Pancreas (tissue), 10 donors: Measurements from ENCODE around the gene RCSD1. TPM values are rescaled to one million over a fixed set of nuclear protein-coding genes. Genes with fewer than 3 reads are reported as not detected.

Experiments
- ATAC-seq, 4 donors: fragments of 200-7000 bp; cut with Tn5 transposase; one replicate each; pipeline versions ENCODE4 v1.8.0 to v1.9.1; 2020; ENCODE audit warnings: mild to moderate bottlenecking in 4 of 4, moderate library complexity in 4 of 4
- DNase-seq, 6 donors: peaks; one replicate each; pipeline ENCODE4 v3.0.0-alpha.2; 2020
- FAIRE-seq: peaks from 2 replicates; lab custom pipeline; 2012; peaks lifted over from hg19 to GRCh38; lab: Jason Lieb, UNC
- H3K27ac ChIP-seq, 4 donors: fragments of 200-600 bp; sonication (generic); 1 replicate in 3 of 4; 2 replicates in 1 of 4; pipeline versions ENCODE4 v1.5.0 to v1.8.0; 2020
- H3K27me3 ChIP-seq, 4 donors: fragments of 200-600 bp; one replicate each; pipeline ENCODE4 v1.8.0; 2021
- H3K36me3 ChIP-seq, 3 donors: fragments of 200-600 bp; sonication (generic) in 1 of 3; one replicate each; pipeline versions ENCODE4 v1.5.0 to v1.8.0; 2020 to 2021
- H3K4me1 ChIP-seq, 3 donors: fragments of 200-600 bp; one replicate each; pipeline ENCODE4 v1.8.0; 2021
- H3K4me3 ChIP-seq, 4 donors: fragments of 200-600 bp; sonication (generic) in 2 of 4; one replicate each; pipeline versions ENCODE4 v1.5.0 to v1.8.0; 2020 to 2021
- H3K9me3 ChIP-seq, 4 donors: fragments of 200-600 bp; one replicate each; pipeline ENCODE4 v1.8.0; 2021
- WGBS, 2 donors: extraction: QIAGEN DNeasy Blood & Tissue Kit; methylation state at CpG; one replicate each; pipeline ENCODE4 v1.1.7; 2013; 5-methylcytosine and 5-hydroxymethylcytosine counted together
- intact Hi-C, 3 donors: fragments of 100-400 bp; cut with DNase I; formaldehyde crosslinking; loops; one replicate each; pipeline versions ENCODE4 v1.11.1 to v1.14.2; 2022
- polyA plus RNA-seq, 2 donors: library from polyadenylated mRNA; stranded (reverse); fragments of 200-250 nt; gene quantifications; one replicate each; pipeline ENCODE4 v1.2.3, GENCODE V29; 2013
- total RNA-seq, 6 donors: library from RNA; stranded (reverse); fragmentation: NEBNext Ultra II Directional in 4 of 6; extraction: Animal tissue kit (Norgen Biotek cat#: 25700) in 4 of 6; gene quantifications; one replicate each; pipeline versions ENCODE4 v1.2.1 to v1.2.4, GENCODE V29; 2021 to 2023
- TF ChIP-seq, protein P1 (sequence below), 4 donors: fragments of 200-600 bp; sonication (generic) in 3 of 4; IDR thresholded peaks; one replicate each; pipeline versions ENCODE4 v1.5.0 to v1.8.0; 2021; ENCODE audit warnings: antibody characterized with exemption in 4 of 4
- donor health status: healthy with polysubstance abuse.
- donor health status: DM: no; HTN: no; CAD: no; lungs with moderate emphysema.
- donor health status: DM: no; HTN: no; CAD: no.
- donor health status: control.
- donor health status: control.
- donor health status: Bipolar disorder and iron deficiency.
- donor health status: DM: yes; HTN: yes; CAD: no.
- donor health status: DM: no; HTN: no; CAD: no.
- donor health status: DM: no; HTN: no; CAD: no.
- donor health status: DM: yes; HTN: yes; CAD: no.

The RCSD1 gene
- total and polyA plus RNA-seq, 8 donors = 0.59 to 6.7 (median 1.6) TPM

- no peaks in the 10 kb centered on the region for H3K36me3 ChIP-seq
- peak in 3 of 4 donors; percentile 64 to 85 (median 85) for ATAC-seq
- FAIRE-seq = peak; percentile 17
- DNase-seq = peak in 1 of 6 donors; percentile 16
- H3K9me3 ChIP-seq = no peaks in the 10 kb centered on the region
- H3K4me1 ChIP-seq = peaks cover 0 to 6% (median 0%) of the 10 kb centered on the region in 3 donors
- TF ChIP-seq, protein P1, sequence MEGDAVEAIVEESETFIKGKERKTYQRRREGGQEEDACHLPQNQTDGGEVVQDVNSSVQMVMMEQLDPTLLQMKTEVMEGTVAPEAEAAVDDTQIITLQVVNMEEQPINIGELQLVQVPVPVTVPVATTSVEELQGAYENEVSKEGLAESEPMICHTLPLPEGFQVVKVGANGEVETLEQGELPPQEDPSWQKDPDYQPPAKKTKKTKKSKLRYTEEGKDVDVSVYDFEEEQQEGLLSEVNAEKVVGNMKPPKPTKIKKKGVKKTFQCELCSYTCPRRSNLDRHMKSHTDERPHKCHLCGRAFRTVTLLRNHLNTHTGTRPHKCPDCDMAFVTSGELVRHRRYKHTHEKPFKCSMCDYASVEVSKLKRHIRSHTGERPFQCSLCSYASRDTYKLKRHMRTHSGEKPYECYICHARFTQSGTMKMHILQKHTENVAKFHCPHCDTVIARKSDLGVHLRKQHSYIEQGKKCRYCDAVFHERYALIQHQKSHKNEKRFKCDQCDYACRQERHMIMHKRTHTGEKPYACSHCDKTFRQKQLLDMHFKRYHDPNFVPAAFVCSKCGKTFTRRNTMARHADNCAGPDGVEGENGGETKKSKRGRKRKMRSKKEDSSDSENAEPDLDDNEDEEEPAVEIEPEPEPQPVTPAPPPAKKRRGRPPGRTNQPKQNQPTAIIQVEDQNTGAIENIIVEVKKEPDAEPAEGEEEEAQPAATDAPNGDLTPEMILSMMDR (IDR thresholded peaks at IDR 0.05) = no peak
- H3K27ac ChIP-seq = no peak overlapping the region
- intact Hi-C loops = loop anchor here in 2 of 3 donors (10.0 kb wide), 1 partner anchor 85 kb away; no protein-coding TSS in a partner anchor
- H3K4me3 ChIP-seq = no peak overlapping the region
- peaks cover 0 to 4% (median 0%) of the 10 kb centered on the region in 4 donors for H3K27me3 ChIP-seq
- WGBS, 2 donors = 14 to 20% methylated on average over 5 of the region's 5 CpGs
These were observed 30.0 kb upstream of the RCSD1 start for GRCh38 chr1:167599957-167600581.

- Histone ChIP-seq H3K36me3 (no peaks in the 10 kb centered on the region), H3K27me3 (peaks cover 0 to 4% (median 0%) of the 10 kb centered on the region in 4 donors), H3K4me3 (no peak overlapping the region), H3K27ac (peak overlapping the region in 1 of 4 donors; percentile 18), H3K4me1 (peaks cover 0 to 6% (median 0%) of the 10 kb centered on the region in 3 donors), H3K9me3 (no peaks in the 10 kb centered on the region)
- intact Hi-C loops = loop anchor here in 1 of 3 donors (10.0 kb wide), 1 partner anchor 83 kb away; no protein-coding TSS in a partner anchor
- DNase-seq (peak in 1 of 6 donors; percentile 33), FAIRE-seq (no peak), ATAC-seq (peak in 3 of 4 donors; percentile 45 to 80 (median 76))
- TF ChIP-seq, protein P1 (IDR thresholded peaks at IDR 0.05) = no peak
- WGBS, 2 donors = 76 to 80% methylated on average over 8 of the region's 8 CpGs
These were observed 28.3 kb upstream of the RCSD1 start for GRCh38 chr1:167601442-167602383.

GRCh38 chr1:167602840-167603239 lies 27.2 kb upstream of the RCSD1 start:
- Histone ChIP-seq H3K27me3 (no peaks in the 10 kb centered on the region), H3K27ac (no peak overlapping the region), H3K36me3 (no peaks in the 10 kb centered on the region), H3K4me3 (no peak overlapping the region), H3K4me1 (peaks cover 0 to 6% (median 0%) of the 10 kb centered on the region in 3 donors), H3K9me3 (no peaks in the 10 kb centered on the region)
- no peak for ATAC-seq
- TF ChIP-seq, protein P1 (IDR thresholded peaks at IDR 0.05) = no peak
- no peak for DNase-seq
- FAIRE-seq = no peak
- intact Hi-C loops = loop anchor here in 1 of 3 donors (10.0 kb wide), 1 partner anchor 82 kb away; no protein-coding TSS in a partner anchor
- WGBS, 2 donors = 73 to 90% methylated on average over 8 of the region's 8 CpGs

DNA sequence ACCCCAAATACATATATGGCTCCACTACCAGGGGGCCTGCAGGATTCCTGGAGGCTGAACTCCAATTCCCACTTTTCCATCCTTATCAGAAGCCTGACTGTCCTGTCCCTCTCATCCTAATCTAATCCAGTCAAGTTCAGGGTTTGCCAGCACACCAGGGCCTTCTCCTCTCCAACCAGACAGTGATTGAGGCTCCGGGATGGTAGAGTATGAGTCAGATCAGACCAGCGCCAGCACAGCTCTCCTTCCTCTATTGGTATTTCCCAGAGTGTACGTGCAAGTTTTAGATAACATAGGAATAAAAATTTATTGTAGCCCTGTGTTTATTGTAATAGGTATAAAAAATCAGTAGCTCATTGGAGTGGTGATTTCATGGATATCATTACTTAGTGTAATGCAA lies 24.5 kb upstream of the RCSD1 start:
- Histone ChIP-seq H3K27me3 (no peaks in the 10 kb centered on the region), H3K9me3 (no peaks in the 10 kb centered on the region), H3K4me1 (peaks cover 0 to 4% (median 0%) of the 10 kb centered on the region in 3 donors), H3K36me3 (no peaks in the 10 kb centered on the region), H3K27ac (no peak overlapping the region), H3K4me3 (no peak overlapping the region)
- no peak for DNase-seq
- FAIRE-seq = no peak
- TF ChIP-seq, protein P1 (IDR thresholded peaks at IDR 0.05) = no peak
- WGBS, 2 donors = 85 to 88% methylated on average over 3 of the region's 3 CpGs
- intact Hi-C loops = loop anchor here in 1 of 3 donors (10.0 kb wide), 1 partner anchor 79 kb away; no protein-coding TSS in a partner anchor
- peak in 1 of 4 donors; percentile 47 for ATAC-seq
